SK-N-MC (cell line): ENCODE measurements around the gene RNF150.

Experiments used
- DNase-seq: peaks from one replicate; pipeline ENCODE4 v3.0.0-alpha.2; 2011; ENCODE audit warnings: low read depth, low spot score
- H3K27ac ChIP-seq: fragments of 200-600 bp; sonication (generic); 2 replicates; pipeline ENCODE4 v1.5.1; 2016; ENCODE audit warnings: mixed run types
- H3K36me3 ChIP-seq: fragments of 200-600 bp; sonication (generic); 2 replicates; pipeline ENCODE4 v1.6.1; 2017; ENCODE audit warnings: antibody characterized with exemption, low read length, mixed read lengths; ENCODE audit not compliant: insufficient read depth
- H3K4me3 ChIP-seq: fragments of 200-600 bp; sonication (generic); 2 replicates; pipeline ENCODE4 v1.5.1; 2016
- H3K9ac ChIP-seq: fragments of 200-600 bp; sonication (generic); 2 replicates; pipeline ENCODE4 v1.8.0; 2017; ENCODE audit warnings: mixed run types, mixed read lengths; ENCODE audit not compliant: insufficient read length
- H3K9me3 ChIP-seq: fragments of 200-600 bp; sonication (generic); 2 replicates; pipeline ENCODE4 v1.6.1; 2017; ENCODE audit warnings: low read depth, mild to moderate bottlenecking, antibody characterized with exemption, low read length, moderate library complexity, mixed read lengths
- EZH2 ChIP-seq: fragments of 200-600 bp; sonication (generic); IDR thresholded peaks from one replicate; pipeline ENCODE4 v1.6.1; 2017; ENCODE audit warnings: antibody characterized with exemption
- FOXP2 ChIP-seq: optimal IDR thresholded peaks from 2 replicates; pipeline ENCODE3; 2011; ENCODE audit warnings: mild to moderate bottlenecking, moderate library complexity; ENCODE audit not compliant: insufficient read depth; ENCODE audit errors: extremely low read length, control extremely low read depth
- POLR2AphosphoS5 ChIP-seq: IDR thresholded peaks from 2 replicates; pipeline ENCODE4 v1.6.1; 2012; ENCODE audit warnings: mild to moderate bottlenecking, low read depth, low read length, borderline replicate concordance

Gene RNF150

GRCh38 chr4:140996766-140997165 lies 136.5 kb downstream of the RNF150 start:
- Histone ChIP-seq H3K9ac (no peak overlapping the region), H3K4me3 (no peak overlapping the region), H3K27ac (no peak overlapping the region), H3K36me3 (no peaks in the 10 kb centered on the region), H3K9me3 (no peaks in the 10 kb centered on the region)
- DNase-seq = no peak
- no peak for TF ChIP-seq EZH2
- no peak for TF ChIP-seq FOXP2
- TF ChIP-seq POLR2AphosphoS5 = no peak

GRCh38 chr4:140995058-140995457 lies 138.2 kb downstream of the RNF150 start:
- Histone ChIP-seq H3K4me3 (no peak overlapping the region), H3K9ac (no peak overlapping the region), H3K27ac (no peak overlapping the region), H3K36me3 (no peaks in the 10 kb centered on the region), H3K9me3 (no peaks in the 10 kb centered on the region)
- DNase-seq = no peak
- no peak for TF ChIP-seq FOXP2
- no peak for TF ChIP-seq EZH2

GRCh38 chr4:140994015-140994414 lies 139.3 kb downstream of the RNF150 start:
- no peak for DNase-seq
- TF ChIP-seq FOXP2 (no peak), EZH2 (no peak), POLR2AphosphoS5 (no peak)

GRCh38 chr4:140993370-140993769 lies 139.9 kb downstream of the RNF150 start:
- TF ChIP-seq POLR2AphosphoS5 (no peak), FOXP2 (no peak), EZH2 (no peak)
- no peak for DNase-seq
- Histone ChIP-seq H3K27ac (no peak overlapping the region), H3K9me3 (no peaks in the 10 kb centered on the region), H3K9ac (no peak overlapping the region), H3K36me3 (no peaks in the 10 kb centered on the region), H3K4me3 (no peak overlapping the region)

More at GRCh38 chr4:140994015-140994414, 139.3 kb downstream of the RNF150 start:
- H3K4me3 ChIP-seq = no peak overlapping the region
- H3K9me3 ChIP-seq = no peaks in the 10 kb centered on the region
- no peak overlapping the region for H3K27ac ChIP-seq
- no peak overlapping the region for H3K9ac ChIP-seq
- no peaks in the 10 kb centered on the region for H3K36me3 ChIP-seq

GRCh38 chr4:140989944-140990343 lies 143.3 kb downstream of the RNF150 start:
- no peak overlapping the region for H3K4me3 ChIP-seq
- H3K9ac ChIP-seq = no peak overlapping the region
- DNase-seq = no peak
- no peaks in the 10 kb centered on the region for H3K36me3 ChIP-seq
- TF ChIP-seq EZH2 = no peak
- no peak for TF ChIP-seq POLR2AphosphoS5
- no peak for TF ChIP-seq FOXP2
- H3K27ac ChIP-seq = no peak overlapping the region
- H3K9me3 ChIP-seq = no peaks in the 10 kb centered on the region

GRCh38 chr4:140986045-140986444 lies 147.2 kb downstream of the RNF150 start:
- no peak overlapping the region for H3K27ac ChIP-seq
- H3K9ac ChIP-seq = no peak overlapping the region
- no peaks in the 10 kb centered on the region for H3K9me3 ChIP-seq
- H3K4me3 ChIP-seq = no peak overlapping the region
- no peaks in the 10 kb centered on the region for H3K36me3 ChIP-seq
- no peak for DNase-seq
- TF ChIP-seq POLR2AphosphoS5 = no peak
- TF ChIP-seq EZH2 = no peak
- TF ChIP-seq FOXP2 = no peak

- Histone ChIP-seq H3K4me3 (no peak overlapping the region), H3K9me3 (no peaks in the 10 kb centered on the region), H3K27ac (no peak overlapping the region), H3K36me3 (no peaks in the 10 kb centered on the region), H3K9ac (no peak overlapping the region)
- TF ChIP-seq EZH2 (no peak), POLR2AphosphoS5 (no peak), FOXP2 (no peak)
- no peak for DNase-seq
Observed at GRCh38 chr4:140982613-140983340, 150.5 kb downstream of the RNF150 start.

- Histone ChIP-seq H3K36me3 (no peaks in the 10 kb centered on the region), H3K27ac (no peak overlapping the region), H3K4me3 (no peak overlapping the region), H3K9ac (no peak overlapping the region), H3K9me3 (no peaks in the 10 kb centered on the region)
- no peak for TF ChIP-seq EZH2
- TF ChIP-seq POLR2AphosphoS5 = no peak
- TF ChIP-seq FOXP2 = no peak
- no peak for DNase-seq
Observed at GRCh38 chr4:140980426-140981200, 152.7 kb downstream of the RNF150 start.
